CD4-positive, alpha-beta T cell treated with Interleukin-1 beta for 1 hour (primary cell): ENCODE measurements around the gene SLC22A17.

Experiments
- DNase-seq, 2 donors: peaks; one replicate each; pipeline ENCODE4 v3.0.0-alpha.2; 2020 to 2022

SLC22A17 gene

DNA sequence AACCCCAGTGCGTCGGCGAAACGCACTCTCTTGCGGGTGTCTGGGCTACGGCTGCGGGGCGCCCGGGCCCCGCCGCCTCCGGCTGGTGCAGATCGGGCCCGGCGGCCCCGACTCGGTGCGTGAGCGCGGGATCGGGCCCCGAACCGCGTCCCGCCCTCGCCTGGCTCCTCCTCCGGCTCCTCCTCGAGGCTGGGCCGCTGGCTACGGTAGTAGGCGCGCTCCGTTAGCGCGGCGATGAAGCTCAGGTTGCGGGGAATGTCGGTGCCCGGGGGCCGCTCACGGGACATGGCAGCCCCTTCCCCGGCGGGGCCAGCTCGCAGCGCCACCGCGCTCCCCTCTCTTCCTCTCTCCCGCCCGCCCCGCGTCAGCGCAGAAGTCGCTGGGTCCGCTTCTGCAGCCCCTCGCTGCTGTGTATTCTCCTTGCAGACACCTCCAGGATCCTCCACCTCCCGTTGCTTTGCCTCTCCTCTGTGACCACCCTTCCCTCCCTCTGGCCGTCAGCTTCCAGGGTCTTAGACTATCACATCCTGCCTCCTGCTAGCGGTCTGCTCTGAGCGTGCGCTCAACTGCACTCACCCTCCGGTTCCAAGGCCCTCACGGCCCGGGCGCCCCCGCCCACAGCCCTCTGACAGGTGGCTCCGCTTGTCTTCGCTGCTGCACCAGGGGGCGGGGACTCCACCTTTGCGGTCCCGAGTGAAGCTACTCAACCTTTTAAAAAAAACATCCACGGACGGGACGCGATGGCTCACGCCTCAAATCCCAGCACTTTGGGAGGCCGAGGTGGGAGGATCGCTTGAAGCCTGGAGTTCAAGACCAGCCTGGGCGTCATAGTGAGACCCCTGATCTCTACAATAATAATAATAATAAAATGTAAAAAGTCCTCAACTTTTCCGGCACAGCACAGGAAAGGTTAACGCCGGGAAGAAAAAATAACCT, 50.1 kb downstream of the SLC22A17 start, which contains the start of gene PPP1R3E:
TSS of gene PPP1R3E (minus strand) at position 570 of the 936 bp plus-strand sequence. CDS start at position 287, 283 bp downstream.
- peak; percentile 87 to 88 for DNase-seq

DNA sequence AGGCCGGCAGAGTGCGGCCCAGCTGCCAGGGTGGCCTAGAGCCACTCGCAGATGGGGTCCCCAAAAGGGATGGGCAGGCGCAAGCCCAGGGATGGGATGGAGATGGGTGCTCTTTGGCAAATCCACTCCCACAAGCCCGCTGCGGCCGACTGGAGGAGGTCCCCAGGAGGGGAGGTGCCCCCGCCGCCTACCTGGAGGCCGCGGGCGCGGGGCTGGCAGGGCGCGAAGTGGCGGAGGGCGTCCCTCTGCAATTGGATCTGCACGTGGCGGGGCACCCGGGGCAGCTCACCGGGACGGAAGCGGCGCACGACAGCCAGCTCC, 50.8 kb downstream of the SLC22A17 start:
- no peak for DNase-seq

DNA sequence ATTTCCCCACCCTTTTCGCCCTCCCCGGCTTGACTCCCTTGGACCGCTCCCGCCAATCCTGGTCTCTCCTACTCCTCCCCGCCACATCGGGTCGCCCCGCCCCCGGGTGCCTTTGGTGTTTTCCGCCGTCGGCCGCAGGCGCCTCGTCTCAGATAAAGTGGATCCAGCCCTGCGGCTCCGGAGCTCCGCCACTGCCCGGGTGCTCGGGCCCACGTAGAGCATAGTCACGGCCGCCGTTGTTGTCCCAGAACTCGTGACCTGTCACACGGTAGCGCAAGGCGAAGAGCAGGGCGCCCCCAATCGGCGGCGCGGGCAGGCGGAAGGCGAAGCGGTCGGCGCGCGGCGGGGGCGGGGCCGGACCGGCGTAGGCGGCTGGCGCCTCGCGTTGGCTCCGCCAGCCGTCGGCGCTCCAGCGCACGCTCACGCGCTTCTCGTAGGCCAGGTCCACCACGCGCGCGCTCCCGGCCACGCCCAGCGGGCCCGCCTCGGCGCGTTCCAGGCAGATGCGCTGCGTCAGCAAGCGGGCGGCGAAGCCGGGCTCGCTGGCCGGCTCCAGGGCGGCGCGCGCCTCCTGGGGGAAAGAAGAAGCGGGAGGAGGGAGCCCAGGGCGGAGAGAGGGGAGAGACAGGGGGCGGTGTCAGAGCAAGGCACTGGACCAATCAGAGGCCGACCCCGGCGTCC, 51.3 kb downstream of the SLC22A17 start:
- DNase-seq = peak; percentile 98

- no peak for DNase-seq
Observed at GRCh38 chr14:23300687-23301223, 51.9 kb downstream of the SLC22A17 start.

DNA sequence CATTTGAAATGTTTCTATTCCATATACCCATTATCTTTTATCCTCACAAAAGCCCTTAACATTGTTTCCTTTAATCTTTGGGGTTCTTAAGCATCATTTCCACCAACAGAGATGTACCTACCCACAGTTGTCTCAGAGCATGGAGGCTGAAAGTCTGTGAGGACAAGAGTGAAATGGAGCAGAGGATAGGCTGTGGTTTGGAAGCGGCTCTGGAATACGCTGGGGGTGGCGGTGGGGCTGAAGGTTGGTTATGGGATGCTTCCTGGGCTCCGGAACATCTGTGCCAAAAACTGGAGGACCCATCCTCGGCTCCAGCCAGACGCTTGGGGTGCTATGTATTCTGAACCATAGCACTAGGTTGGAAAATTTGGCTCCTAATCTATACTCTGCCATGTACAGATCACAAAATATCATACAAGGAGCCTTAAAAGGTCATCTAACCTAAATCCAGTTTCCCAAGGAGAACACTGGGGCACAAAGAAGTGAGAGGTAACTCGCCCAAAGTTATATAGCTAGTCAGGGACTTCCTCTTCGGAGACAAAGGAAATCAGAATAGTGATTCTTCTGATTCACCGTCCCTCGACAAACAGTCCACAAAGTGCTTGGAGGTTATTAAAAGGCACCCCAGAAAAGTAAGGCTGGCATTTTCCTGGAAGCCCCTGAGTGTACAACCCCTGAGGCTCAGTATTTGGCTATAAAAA, 52.6 kb downstream of the SLC22A17 start:
- DNase-seq = no peak

DNA sequence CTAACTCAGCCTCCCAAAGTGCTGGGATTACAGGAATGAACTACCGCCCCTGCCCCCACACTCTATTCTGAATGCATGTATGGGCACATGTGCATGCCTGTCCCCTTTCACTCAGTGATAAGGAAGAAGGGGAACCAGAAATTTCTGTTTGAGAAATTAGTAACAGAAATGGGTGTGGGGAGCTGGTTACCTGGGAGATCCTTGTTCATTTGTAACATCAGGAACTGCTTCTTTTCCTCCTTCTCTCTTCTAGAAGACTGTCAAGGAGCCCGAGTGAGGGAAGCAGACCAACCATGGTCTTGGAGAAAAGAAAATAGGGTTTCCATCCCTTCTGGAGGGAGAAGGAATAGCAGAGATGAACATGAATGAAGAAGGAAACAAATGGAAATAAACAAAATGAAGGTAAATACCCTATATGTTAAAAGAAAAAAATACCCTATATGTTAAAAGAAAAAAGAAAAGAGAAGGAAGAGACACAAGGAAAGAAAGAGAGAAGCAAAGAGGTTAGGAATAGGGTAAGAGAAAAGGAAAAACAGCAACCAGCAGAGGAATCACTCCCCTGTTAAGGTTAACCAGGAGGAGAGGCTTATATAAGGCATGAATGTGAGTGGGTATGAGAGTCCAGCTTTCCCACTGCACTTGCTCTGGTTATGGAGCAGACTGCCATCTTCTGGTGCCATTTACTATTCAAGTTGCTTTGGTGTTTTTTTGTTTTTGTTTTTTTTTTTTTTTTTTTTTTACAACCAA, 53.3 kb downstream of the SLC22A17 start:
- DNase-seq = peak; percentile 24 to 46

DNA sequence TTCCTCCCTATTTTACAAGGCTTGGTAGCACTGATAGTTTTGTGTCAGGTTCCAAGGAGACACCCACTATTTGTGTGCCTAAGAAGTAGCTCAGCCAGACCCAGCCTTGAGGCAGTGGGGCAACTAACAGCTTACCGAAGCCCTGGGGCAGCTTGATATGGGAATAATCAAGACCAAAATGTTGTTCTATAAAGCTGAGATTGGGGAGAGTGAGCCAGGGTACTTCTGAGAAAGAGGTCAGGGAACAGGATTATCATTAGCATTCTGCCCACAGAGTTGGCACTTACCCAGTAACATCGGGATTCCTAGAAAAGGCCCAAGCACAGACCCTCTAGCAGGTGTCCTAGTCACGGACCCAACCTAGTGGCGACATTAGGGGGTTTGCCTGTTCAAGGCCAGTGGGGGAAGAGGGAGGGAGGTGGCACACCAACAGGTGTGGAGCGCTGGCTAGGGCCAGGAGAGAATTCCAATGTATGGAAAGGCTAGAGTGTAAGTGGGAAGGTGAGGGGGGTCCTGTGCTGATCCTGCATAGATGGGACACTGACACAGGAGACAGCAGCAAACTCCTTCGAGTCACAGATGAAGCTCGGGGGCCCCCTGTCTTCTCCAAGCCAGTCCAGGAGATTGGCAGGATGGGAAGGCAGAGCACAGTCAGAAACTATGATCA, 54.9 kb downstream of the SLC22A17 start:
- DNase-seq = no peak

GRCh38 chr14:23297096-23297495, 55.6 kb downstream of the SLC22A17 start:
- no peak for DNase-seq
